T follicular helper cell (primary cell): ENCODE results near the gene DYNLT1.
A peak's percentile ranks its signal among the peaks of the same experiment; 100 is the strongest.

Experiments used
- DNase-seq: peaks from one replicate; pipeline ENCODE4 v3.0.0-alpha.2; 2020; ENCODE audit warnings: low read depth

The DYNLT1 gene

GRCh38 chr6:158597565-158597964, 47.0 kb downstream of the DYNLT1 start:
- no peak for DNase-seq

- no peak for DNase-seq
These were observed 47.7 kb downstream of the DYNLT1 start for GRCh38 chr6:158596861-158597260.

GRCh38 chr6:158595223-158595622, 49.3 kb downstream of the DYNLT1 start:
- peak; percentile 6 for DNase-seq

GRCh38 chr6:158593670-158594069, 50.9 kb downstream of the DYNLT1 start:
- DNase-seq, result no peak

GRCh38 chr6:158591810-158592209, 52.7 kb downstream of the DYNLT1 start:
- no peak for DNase-seq

- no peak for DNase-seq
These were observed 53.3 kb downstream of the DYNLT1 start for GRCh38 chr6:158591134-158591809.

GRCh38 chr6:158589366-158589765, 55.2 kb downstream of the DYNLT1 start:
- no peak for DNase-seq

GRCh38 chr6:158586652-158587051, 57.9 kb downstream of the DYNLT1 start:
- DNase-seq, result no peak
